Endothelial cell of umbilical vein (primary cell): ENCODE data around the gene CSNK2B.

Source experiments
- EZH2 ChIP-seq: IDR thresholded peaks from 2 replicates; pipeline ENCODE4 v1.6.1; 2012; ENCODE audit warnings: borderline replicate concordance, low read depth, mild to moderate bottlenecking, moderate library complexity, low read length, inconsistent platforms; ENCODE audit not compliant: severe bottlenecking
- TF ChIP-seq, protein P1 (sequence below), 2 donors: IDR thresholded peaks; 1 replicate in 1 of 2; 2 replicates in 1 of 2; pipeline ENCODE4 v1.5.1; 2011; ENCODE audit warnings: low read length in 2 of 2, mild to moderate bottlenecking in 2 of 2, moderate library complexity in 2 of 2, control low read depth in 1 of 2, inconsistent platforms in 1 of 2, low read depth in 1 of 2; ENCODE audit not compliant: insufficient read depth in 1 of 2; ENCODE audit errors: extremely low read depth in 1 of 2

DNA sequence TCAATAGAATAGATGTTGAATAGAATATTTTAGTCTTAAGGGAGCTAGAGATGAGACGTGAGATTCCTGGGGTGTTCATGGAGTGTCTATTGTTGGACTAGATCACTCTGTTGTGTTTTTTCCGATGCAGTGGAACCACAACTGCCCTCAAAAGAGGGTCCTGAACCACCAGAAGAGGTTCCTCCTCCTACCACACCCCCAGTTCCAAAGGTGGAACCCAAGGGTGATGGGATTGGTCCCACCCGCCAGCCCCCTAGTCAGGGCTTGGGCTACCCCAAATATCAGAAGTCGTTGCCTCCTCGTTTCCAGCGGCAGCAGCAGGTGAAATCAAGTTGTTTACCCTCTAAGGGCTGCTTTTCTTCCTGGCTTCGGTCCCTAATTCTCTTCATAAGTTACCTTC, 36.9 kb upstream of the CSNK2B start:
- TF ChIP-seq EZH2, result no peak
- TF ChIP-seq, protein P1, sequence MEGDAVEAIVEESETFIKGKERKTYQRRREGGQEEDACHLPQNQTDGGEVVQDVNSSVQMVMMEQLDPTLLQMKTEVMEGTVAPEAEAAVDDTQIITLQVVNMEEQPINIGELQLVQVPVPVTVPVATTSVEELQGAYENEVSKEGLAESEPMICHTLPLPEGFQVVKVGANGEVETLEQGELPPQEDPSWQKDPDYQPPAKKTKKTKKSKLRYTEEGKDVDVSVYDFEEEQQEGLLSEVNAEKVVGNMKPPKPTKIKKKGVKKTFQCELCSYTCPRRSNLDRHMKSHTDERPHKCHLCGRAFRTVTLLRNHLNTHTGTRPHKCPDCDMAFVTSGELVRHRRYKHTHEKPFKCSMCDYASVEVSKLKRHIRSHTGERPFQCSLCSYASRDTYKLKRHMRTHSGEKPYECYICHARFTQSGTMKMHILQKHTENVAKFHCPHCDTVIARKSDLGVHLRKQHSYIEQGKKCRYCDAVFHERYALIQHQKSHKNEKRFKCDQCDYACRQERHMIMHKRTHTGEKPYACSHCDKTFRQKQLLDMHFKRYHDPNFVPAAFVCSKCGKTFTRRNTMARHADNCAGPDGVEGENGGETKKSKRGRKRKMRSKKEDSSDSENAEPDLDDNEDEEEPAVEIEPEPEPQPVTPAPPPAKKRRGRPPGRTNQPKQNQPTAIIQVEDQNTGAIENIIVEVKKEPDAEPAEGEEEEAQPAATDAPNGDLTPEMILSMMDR (IDR thresholded peaks at IDR 0.05; ENCODE audit: extremely low read depth in 1 of 2, insufficient read depth in 1 of 2, low read depth in 1 of 2, low read length in 2 of 2), result no peak
